Loucy (cell line): Measurements from ENCODE around the gene IFIT1B.

Experiments
- CTCF ChIP-seq: fragments of 200-600 bp; sonication (generic); conservative IDR thresholded peaks from 2 replicates; pipeline ENCODE4 v1.5.1; 2014; ENCODE audit warnings: mild to moderate bottlenecking, antibody characterized with exemption, low read length
- EZH2phosphoT487 ChIP-seq: fragments of 200-600 bp; IDR thresholded peaks from 2 replicates; pipeline ENCODE4 v1.6.1; 2018; ENCODE audit warnings: antibody characterized with exemption, mild to moderate bottlenecking, moderate library complexity, borderline replicate concordance

DNA sequence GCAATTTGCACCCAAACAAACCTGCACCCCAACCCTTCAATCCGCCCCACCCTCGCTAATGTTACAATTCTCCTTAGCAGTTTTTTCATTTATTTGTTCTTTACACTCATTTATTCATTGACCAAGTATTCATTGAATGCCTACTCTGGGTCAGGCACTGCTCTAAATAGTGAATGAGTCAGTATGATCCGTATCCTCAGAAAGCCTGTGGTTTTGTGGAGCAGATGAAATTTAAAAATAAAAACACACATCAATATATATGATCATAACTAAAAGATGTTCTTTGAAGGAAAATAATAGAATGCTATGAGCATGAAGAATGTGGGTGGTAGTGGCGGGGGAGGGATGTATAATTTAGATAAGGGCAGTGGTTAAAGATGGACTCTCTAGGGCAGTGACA is 49.8 kb downstream of the IFIT1B start:
- no peak for TF ChIP-seq CTCF
- TF ChIP-seq EZH2phosphoT487: no peak
